ENCODE measurements around the gene PSMA8. TPM values are rescaled to one million over a fixed set of nuclear protein-coding genes. Genes with fewer than 3 reads are reported as not detected.
"Not testable (repeated sequence)": the region's sequence is repeated elsewhere in the genome, so short reads cannot be mapped to it uniquely, and the experiment has no call there.

Gene PSMA8
- total and polyA plus RNA-seq, 2 of the 8 experiments (the other 6 are each of a cell fraction or from before 2014, with no cell fraction given) = not detected

- H2AK5ac ChIP-seq (ENCODE audit: low read depth, low read length); H3K4me1 ChIP-seq (replicated peaks in 1 of 4; ENCODE audit: control insufficient read depth in 3 of 4, insufficient read depth in 4 of 4, low read length in 3 of 4); H3K79me1 ChIP-seq (ENCODE audit: low read depth, low read length); H2BK12ac ChIP-seq (ENCODE audit: low read depth, low read length); H3K9me3 ChIP-seq (ENCODE audit: insufficient read depth in 2 of 2, low read depth in 1 of 2, low read length in 1 of 2); H3K9ac ChIP-seq (replicated peaks in 1 of 4; ENCODE audit: extremely low read depth in 1 of 4, low read depth in 3 of 4, low read length in 3 of 4); H4K5ac ChIP-seq (ENCODE audit: insufficient read length, low read depth, low read length); H3K36me3 ChIP-seq (ENCODE audit: control insufficient read depth in 2 of 4, insufficient read depth in 4 of 4, low read length in 3 of 4); CTCF ChIA-PET (ENCODE audit: partially characterized antibody); H4K91ac ChIP-seq (replicated peaks; ENCODE audit: insufficient read length, low read length); H2BK15ac ChIP-seq (ENCODE audit: low read length); H3K18ac ChIP-seq (ENCODE audit: extremely low read depth, low read length); H3K27me3 ChIP-seq (replicated peaks in 1 of 4; ENCODE audit: control insufficient read depth in 3 of 4, extremely low read depth in 1 of 4, insufficient read depth in 3 of 4, low read length in 3 of 4); H3K23me2 ChIP-seq (ENCODE audit: low read depth, low read length); H2BK5ac ChIP-seq (ENCODE audit: low read depth, low read length); H3K27ac ChIP-seq (ENCODE audit: low read depth, low read length); H4K20me1 ChIP-seq (replicated peaks in 1 of 2; ENCODE audit: control insufficient read depth in 1 of 2, insufficient read depth in 2 of 2, low read length in 2 of 2); H4K8ac ChIP-seq (ENCODE audit: extremely low read depth, insufficient read depth, low read length); H3K23ac ChIP-seq (ENCODE audit: insufficient read length); DNase-seq (ENCODE audit: low read depth in 1 of 2, low spot score in 2 of 2); H2BK20ac ChIP-seq (ENCODE audit: low read length); H3K14ac ChIP-seq (ENCODE audit: insufficient read length); H2AFZ ChIP-seq (ENCODE audit: low read length); POLR2A ChIA-PET (ENCODE audit: partially characterized antibody); H3K56ac ChIP-seq (replicated peaks; ENCODE audit: insufficient read length, low read depth, low read length); H3K4me2 ChIP-seq (ENCODE audit: insufficient read depth in 1 of 2, low read depth in 2 of 2, low read length in 2 of 2); H3K79me2 ChIP-seq (ENCODE audit: control insufficient read depth in 1 of 2, insufficient read depth in 2 of 2, low read length in 2 of 2); H2BK120ac ChIP-seq (replicated peaks; ENCODE audit: low read depth, low read length); H3K4me3 ChIP-seq (ENCODE audit: extremely low read depth in 1 of 4, insufficient read depth in 2 of 4, low read depth in 3 of 4, low read length in 4 of 4); FAIRE-seq; H3K4ac ChIP-seq (replicated peaks; ENCODE audit: insufficient read length, low read depth, low read length): not testable (repeated sequence)
- WGBS, 2 experiments (ENCODE audit: extremely low coverage in 1 of 2, insufficient coverage in 1 of 2, insufficient read length in 1 of 2, insufficient replicate concordance in 2 of 2, low coverage in 1 of 2, low lambda C conversion rate in 2 of 2, missing lambda C conversion rate in 1 of 2) = 92% methylated on average over 1 of the region's 1 CpG; no CpG with 5 or more reads in 1 of the 2 experiments
These were observed 33.9 kb downstream of the PSMA8 start for GRCh38 chr18:26167592-26167991.

Data from H1 (cell line).